PC-9 (cell line): ENCODE results near the gene ALPK3. TPM values are rescaled to one million over a fixed set of nuclear protein-coding genes. Genes with fewer than 3 reads are reported as not detected.

Experiments
- BruUV-seq: library from RNA; stranded (reverse); fragments of 400-500 nt; replicated peaks from 2 replicates; lab custom pipeline; 2021; lab: Mats Ljungman, UMichigan
- CTCF ChIA-PET: fragments of 300-600 bp; sonication (Branson Sonifier 250); formaldehyde crosslinking; loops from one replicate; lab custom pipeline; 2022; ENCODE audit warnings: antibody characterized with exemption; lab: Charles Lee
- POLR2A ChIA-PET: fragments of 300-600 bp; sonication (Branson Sonifier 250); formaldehyde crosslinking; loops from one replicate; lab custom pipeline; 2022; ENCODE audit warnings: antibody characterized with exemption; ENCODE audit not compliant: unreplicated experiment; lab: Charles Lee
- DNase-seq, 2 experiments: peaks; one replicate each; pipeline versions ENCODE4 v3.0.0 to v3.0.0-alpha.2; 2015 to 2022; ENCODE audit warnings: mixed read lengths in 1 of 2
- H2AFZ ChIP-seq: fragments of 200-600 bp; sonication (generic); 2 replicates; pipeline ENCODE4 v1.8.1; 2017; ENCODE audit warnings: antibody characterized with exemption
- H3F3A ChIP-seq: fragments of 200-600 bp; sonication (generic); 2 replicates; pipeline ENCODE4 v1.8.1; 2017; ENCODE audit warnings: antibody characterized with exemption, mild to moderate bottlenecking, low read depth; ENCODE audit not compliant: insufficient read depth
- H3K27ac ChIP-seq: fragments of 200-600 bp; sonication (generic); 2 replicates; pipeline ENCODE4 v1.6.1; 2016; ENCODE audit warnings: mixed run types
- H3K27me3 ChIP-seq: fragments of 200-600 bp; sonication (generic); 2 replicates; pipeline ENCODE4 v1.6.1; 2016; ENCODE audit warnings: low read depth, mixed run types; ENCODE audit not compliant: insufficient read depth
- H3K36me3 ChIP-seq: fragments of 200-600 bp; sonication (generic); 2 replicates; pipeline ENCODE4 v1.6.1; 2016; ENCODE audit warnings: low read depth, mixed run types
- H3K4me1 ChIP-seq: fragments of 200-600 bp; sonication (generic); replicated peaks from 2 replicates; pipeline ENCODE4 v1.6.1; 2016; ENCODE audit warnings: mixed run types; ENCODE audit not compliant: insufficient read depth
- H3K4me2 ChIP-seq: fragments of 200-600 bp; sonication (generic); 2 replicates; pipeline ENCODE4 v1.6.1; 2017; ENCODE audit warnings: mixed run types
- H3K4me3 ChIP-seq: fragments of 200-600 bp; sonication (generic); 2 replicates; pipeline ENCODE4 v1.6.1; 2016; ENCODE audit warnings: mixed run types
- H3K79me2 ChIP-seq: fragments of 200-600 bp; sonication (generic); 2 replicates; pipeline ENCODE4 v1.6.1; 2017; ENCODE audit warnings: low read depth, mixed run types
- H3K9me2 ChIP-seq: fragments of 200-600 bp; sonication (generic); 2 replicates; pipeline ENCODE4 v1.8.1; 2017; ENCODE audit warnings: mild to moderate bottlenecking; ENCODE audit not compliant: insufficient read depth
- H3K9me3 ChIP-seq: fragments of 200-600 bp; sonication (generic); 2 replicates; pipeline ENCODE4 v1.8.1; 2016; ENCODE audit warnings: low read depth; ENCODE audit not compliant: insufficient read depth
- H4K20me1 ChIP-seq: fragments of 200-600 bp; sonication (generic); 2 replicates; pipeline ENCODE4 v1.8.1; 2017; ENCODE audit not compliant: insufficient read depth
- EZH2 ChIP-seq: fragments of 200-600 bp; sonication (generic); IDR thresholded peaks from 2 replicates; pipeline ENCODE4 v1.8.0; 2017; ENCODE audit warnings: antibody characterized with exemption, low read depth
- intact Hi-C: fragments of 100-400 bp; cut with micrococcal nuclease; formaldehyde crosslinking; loops from one replicate; pipeline ENCODE4 v1.10.0; 2022; ENCODE audit not compliant: unreplicated experiment
- total RNA-seq: library from RNA; stranded (reverse); gene quantifications from 2 replicates; pipeline ENCODE4 v1.2.3, GENCODE V29; 2021
- TF ChIP-seq, protein P1 (sequence below): fragments of 200-600 bp; sonication (generic); conservative IDR thresholded peaks from 2 replicates; pipeline ENCODE4 v1.6.1; 2017; ENCODE audit warnings: mixed run types, antibody characterized with exemption, mild to moderate bottlenecking, moderate library complexity

ALPK3 gene
- total RNA-seq, 1 experiment from 2014 or later, result 8.1 TPM

GRCh38 chr15:84826369-84826823, 9.2 kb downstream of the ALPK3 start:
- no peak overlapping the region for H3K4me3 ChIP-seq
- POLR2A ChIA-PET, result interaction anchor here (0.7 kb wide), 1 partner anchor 166 kb away, joined by 4 read pairs; no protein-coding TSS in a partner anchor
- BruUV-seq, result no TSS peak
- DNase-seq, result peak in 1 of 2 experiments; percentile 43
- intact Hi-C loops, result loop anchor here (2.0 to 5.0 kb wide), 2 partner anchors 102 to 216 kb away; no protein-coding TSS in a partner anchor
- H3K27ac ChIP-seq, result no peak overlapping the region
- peaks cover 8% of the 10 kb centered on the region; the same call in 1 of the 2 replicates for H3K4me1 ChIP-seq
- TF ChIP-seq EZH2, result no peak
- TF ChIP-seq, protein P1, sequence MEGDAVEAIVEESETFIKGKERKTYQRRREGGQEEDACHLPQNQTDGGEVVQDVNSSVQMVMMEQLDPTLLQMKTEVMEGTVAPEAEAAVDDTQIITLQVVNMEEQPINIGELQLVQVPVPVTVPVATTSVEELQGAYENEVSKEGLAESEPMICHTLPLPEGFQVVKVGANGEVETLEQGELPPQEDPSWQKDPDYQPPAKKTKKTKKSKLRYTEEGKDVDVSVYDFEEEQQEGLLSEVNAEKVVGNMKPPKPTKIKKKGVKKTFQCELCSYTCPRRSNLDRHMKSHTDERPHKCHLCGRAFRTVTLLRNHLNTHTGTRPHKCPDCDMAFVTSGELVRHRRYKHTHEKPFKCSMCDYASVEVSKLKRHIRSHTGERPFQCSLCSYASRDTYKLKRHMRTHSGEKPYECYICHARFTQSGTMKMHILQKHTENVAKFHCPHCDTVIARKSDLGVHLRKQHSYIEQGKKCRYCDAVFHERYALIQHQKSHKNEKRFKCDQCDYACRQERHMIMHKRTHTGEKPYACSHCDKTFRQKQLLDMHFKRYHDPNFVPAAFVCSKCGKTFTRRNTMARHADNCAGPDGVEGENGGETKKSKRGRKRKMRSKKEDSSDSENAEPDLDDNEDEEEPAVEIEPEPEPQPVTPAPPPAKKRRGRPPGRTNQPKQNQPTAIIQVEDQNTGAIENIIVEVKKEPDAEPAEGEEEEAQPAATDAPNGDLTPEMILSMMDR, result peak; percentile 66
- no peaks in the 10 kb centered on the region for H3K27me3 ChIP-seq
- no peaks in the 10 kb centered on the region for H3K9me3 ChIP-seq
- H3K36me3 ChIP-seq, result no peaks in the 10 kb centered on the region
- H4K20me1 ChIP-seq, result no peaks in the 10 kb centered on the region
- no peaks in the 10 kb centered on the region for H3K9me2 ChIP-seq
- no peaks in the 10 kb centered on the region for H3K79me2 ChIP-seq
- no peak overlapping the region for H3K4me2 ChIP-seq
- H2AFZ ChIP-seq, result no peak overlapping the region
- 0 out of 2 replicates have a peak, but pooled peaks cover 3% of the 10 kb centered on the region for H3F3A ChIP-seq
- CTCF ChIA-PET, result no interaction called here

GRCh38 chr15:84827246-84827645, 10.1 kb downstream of the ALPK3 start:
- H3K79me2 ChIP-seq, result no peaks in the 10 kb centered on the region
- intact Hi-C loops, result loop anchor here (2.0 to 5.0 kb wide), 2 partner anchors 102 to 215 kb away; no protein-coding TSS in a partner anchor
- H3K27me3 ChIP-seq, result no peaks in the 10 kb centered on the region
- no peaks in the 10 kb centered on the region for H3K9me2 ChIP-seq
- H3K4me2 ChIP-seq, result no peak overlapping the region
- POLR2A ChIA-PET, result interaction anchor here (0.6 to 0.7 kb wide), 2 partner anchors 89 to 168 kb away, joined by 3 to 5 read pairs; no protein-coding TSS in a partner anchor
- no peaks in the 10 kb centered on the region for H4K20me1 ChIP-seq
- BruUV-seq, result no TSS peak
- H3K9me3 ChIP-seq, result no peaks in the 10 kb centered on the region
- no peak overlapping the region for H3K27ac ChIP-seq
- H3K4me3 ChIP-seq, result no peak overlapping the region
- CTCF ChIA-PET, result interaction anchor here (0.6 kb wide), 1 partner anchor 923 kb away, joined by 3 read pairs; no protein-coding TSS in a partner anchor
- no peak for DNase-seq
- no peak for TF ChIP-seq EZH2
- TF ChIP-seq, protein P1, result no peak
- H3K36me3 ChIP-seq, result no peaks in the 10 kb centered on the region
- H3F3A ChIP-seq, result 0 out of 2 replicates have a peak, but pooled peaks cover 10% of the 10 kb centered on the region
- H2AFZ ChIP-seq, result no peak overlapping the region
- peaks cover 16% of the 10 kb centered on the region for H3K4me1 ChIP-seq

DNA sequence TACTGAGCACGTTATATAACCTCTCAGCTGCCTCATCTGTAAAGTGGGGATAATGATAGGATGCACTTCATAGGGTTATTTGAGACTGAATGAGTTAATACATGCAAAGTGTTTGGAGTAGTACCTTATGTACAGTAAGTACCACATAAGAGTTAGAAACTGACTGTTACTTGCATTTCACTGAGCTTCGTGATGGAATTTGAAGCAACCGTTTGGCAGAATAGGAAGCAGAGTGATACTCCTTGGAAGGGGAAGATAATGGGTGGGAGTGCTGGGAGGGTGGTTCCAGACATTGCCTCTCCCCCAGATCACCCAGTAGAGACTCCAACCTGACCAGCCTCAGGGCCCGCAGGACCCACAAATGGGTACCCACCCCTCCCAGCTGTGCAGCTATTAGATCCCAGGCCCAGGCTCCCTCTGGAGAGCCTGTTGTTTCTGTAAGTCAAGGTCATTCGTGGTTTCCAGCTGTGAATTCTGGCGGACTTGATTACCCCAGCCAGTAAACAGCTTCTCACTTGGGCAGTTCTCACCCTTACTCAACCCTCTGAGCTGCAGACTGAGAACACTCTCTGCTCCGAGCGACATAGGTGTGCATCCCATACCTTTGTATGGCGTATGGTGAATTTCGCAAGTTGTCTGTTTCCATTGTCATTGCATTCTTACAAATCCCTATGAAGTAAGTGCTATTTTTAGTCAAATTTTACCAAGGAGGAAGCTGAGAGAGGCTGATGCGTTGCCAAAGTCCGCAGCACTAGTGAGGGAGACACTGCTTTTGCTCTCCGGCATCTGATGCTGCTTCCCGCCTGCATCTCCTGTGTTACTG, 11.1 kb downstream of the ALPK3 start:
- no peaks in the 10 kb centered on the region for H4K20me1 ChIP-seq
- H3K27me3 ChIP-seq, result no peaks in the 10 kb centered on the region
- TF ChIP-seq, protein P1, result no peak
- TF ChIP-seq EZH2, result no peak
- no peak overlapping the region for H3K4me2 ChIP-seq
- CTCF ChIA-PET, result interaction anchor here (0.6 kb wide), 1 partner anchor 922 kb away, joined by 3 read pairs; no protein-coding TSS in a partner anchor
- H3K27ac ChIP-seq, result no peak overlapping the region
- no TSS peak for BruUV-seq
- POLR2A ChIA-PET, result interaction anchor here (0.5 to 0.6 kb wide), 2 partner anchors 74 to 194 kb away, joined by 3 read pairs; no protein-coding TSS in a partner anchor
- H3K9me2 ChIP-seq, result no peaks in the 10 kb centered on the region
- intact Hi-C loops, result loop anchor here (5.0 kb wide), 1 partner anchor 214 kb away; no protein-coding TSS in a partner anchor
- no peaks in the 10 kb centered on the region for H3K9me3 ChIP-seq
- 0 out of 2 replicates have a peak, but pooled peaks cover 19% of the 10 kb centered on the region for H3F3A ChIP-seq
- DNase-seq, result no peak
- H3K4me3 ChIP-seq, result no peak overlapping the region
- H3K79me2 ChIP-seq, result no peaks in the 10 kb centered on the region
- peaks cover 27% of the 10 kb centered on the region for H3K4me1 ChIP-seq
- H3K36me3 ChIP-seq, result no peaks in the 10 kb centered on the region
- H2AFZ ChIP-seq, result no peak overlapping the region
